Right atrium auricular region (tissue), 2 donors: ENCODE measurements around the gene TPSAB1. TPM values are rescaled to one million over a fixed set of nuclear protein-coding genes. Genes with fewer than 3 reads are reported as not detected.

Experiments used
- DNase-seq: peaks from one replicate; pipeline ENCODE4 v3.0.0-alpha.2; 2019; ENCODE audit warnings: low spot score
- H3K27ac ChIP-seq, 2 donors: fragments of 200-600 bp; sonication (generic); 1 replicate in 1 of 2; 2 replicates in 1 of 2; pipeline ENCODE4 v1.5.1; 2016 to 2019
- H3K27me3 ChIP-seq, 2 donors: fragments of 200-600 bp; sonication (generic); one replicate each; pipeline versions ENCODE4 v1.5.1 to v1.6.0; 2017 to 2019
- H3K36me3 ChIP-seq: fragments of 200-600 bp; sonication (generic); one replicate; pipeline ENCODE4 v1.5.1; 2016
- H3K4me1 ChIP-seq, 2 donors: fragments of 200-600 bp; sonication (generic); one replicate each; pipeline versions ENCODE4 v1.5.1 to v1.6.0; 2017 to 2019
- H3K4me3 ChIP-seq, 2 donors: fragments of 200-600 bp; sonication (generic); 1 replicate in 1 of 2; 2 replicates in 1 of 2; pipeline ENCODE4 v1.5.1; 2017 to 2019; ENCODE audit warnings: mild to moderate bottlenecking in 1 of 2, moderate library complexity in 1 of 2
- H3K9me3 ChIP-seq, 2 donors: fragments of 200-600 bp; sonication (generic); one replicate each; pipeline ENCODE4 v1.5.1; 2019
- CTCF ChIP-seq, 2 donors: fragments of 200-600 bp; sonication (generic); IDR thresholded peaks; one replicate each; pipeline ENCODE4 v1.5.1; 2019; ENCODE audit warnings: antibody characterized with exemption in 2 of 2
- total RNA-seq, 2 donors: library from RNA; depleted of rRNA; stranded (reverse); fragments of >200 nt; gene quantifications; one replicate each; pipeline ENCODE4 v1.1.0, GENCODE V29; 2016

The TPSAB1 gene
- total RNA-seq, 2 donors from 2014 or later, result 2.6 to 8.9 TPM

GRCh38 chr16:1279945-1280589 is 39.6 kb downstream of the TPSAB1 start:
- no peak for DNase-seq
- Histone ChIP-seq H3K27me3 (no peaks in the 10 kb centered on the region), H3K9me3 (no peaks in the 10 kb centered on the region), H3K4me1 (no peaks in the 10 kb centered on the region), H3K4me3 (no peak overlapping the region), H3K27ac (no peak overlapping the region), H3K36me3 (no peaks in the 10 kb centered on the region)
- no peak for TF ChIP-seq CTCF (IDR thresholded peaks at IDR 0.05)

- H3K9me3 ChIP-seq, result no peaks in the 10 kb centered on the region
- no peak overlapping the region for H3K27ac ChIP-seq
- no peaks in the 10 kb centered on the region for H3K36me3 ChIP-seq
- H3K4me3 ChIP-seq, result no peak overlapping the region
- no peak for DNase-seq
- H3K4me1 ChIP-seq, result no peaks in the 10 kb centered on the region
- no peaks in the 10 kb centered on the region for H3K27me3 ChIP-seq
- TF ChIP-seq CTCF (IDR thresholded peaks at IDR 0.05), result no peak
Measured at GRCh38 chr16:1280783-1281182, 40.3 kb downstream of the TPSAB1 start.

GRCh38 chr16:1281517-1281916 is 41.0 kb downstream of the TPSAB1 start:
- H3K4me1 ChIP-seq, result no peaks in the 10 kb centered on the region
- H3K36me3 ChIP-seq, result no peaks in the 10 kb centered on the region
- peaks cover 0 to 6% of the 10 kb centered on the region in 2 donors for H3K27me3 ChIP-seq
- H3K4me3 ChIP-seq, result no peak overlapping the region
- H3K27ac ChIP-seq, result no peak overlapping the region
- no peak for DNase-seq
- TF ChIP-seq CTCF (IDR thresholded peaks at IDR 0.05), result no peak
- H3K9me3 ChIP-seq, result no peaks in the 10 kb centered on the region

- Histone ChIP-seq H3K4me3 (no peak overlapping the region), H3K9me3 (no peaks in the 10 kb centered on the region), H3K27me3 (peaks cover 0 to 6% of the 10 kb centered on the region in 2 donors), H3K36me3 (no peaks in the 10 kb centered on the region), H3K27ac (no peak overlapping the region), H3K4me1 (no peaks in the 10 kb centered on the region)
- no peak for DNase-seq
- TF ChIP-seq CTCF (IDR thresholded peaks at IDR 0.05), result no peak
Measured at GRCh38 chr16:1282324-1282973, 41.9 kb downstream of the TPSAB1 start.

- Histone ChIP-seq H3K27ac (no peak overlapping the region), H3K27me3 (peaks cover 0 to 8% of the 10 kb centered on the region in 2 donors), H3K36me3 (no peaks in the 10 kb centered on the region), H3K4me1 (peaks cover 0 to 8% of the 10 kb centered on the region in 2 donors), H3K4me3 (no peak overlapping the region), H3K9me3 (no peaks in the 10 kb centered on the region)
- TF ChIP-seq CTCF (IDR thresholded peaks at IDR 0.05), result no peak
- no peak for DNase-seq
Measured at GRCh38 chr16:1283296-1283695, 42.8 kb downstream of the TPSAB1 start.
